ENCODE measurements around the gene RAPH1.

Gene RAPH1

GRCh38 chr2:203535078-203535783 is at the start of gene RAPH1:
Gene RAPH1 (minus strand): TSS chr2:203535301. CDS start chr2:203495353, 39,948 bp downstream.
- peak; percentile 3 to 54 for DNase-seq

DNA sequence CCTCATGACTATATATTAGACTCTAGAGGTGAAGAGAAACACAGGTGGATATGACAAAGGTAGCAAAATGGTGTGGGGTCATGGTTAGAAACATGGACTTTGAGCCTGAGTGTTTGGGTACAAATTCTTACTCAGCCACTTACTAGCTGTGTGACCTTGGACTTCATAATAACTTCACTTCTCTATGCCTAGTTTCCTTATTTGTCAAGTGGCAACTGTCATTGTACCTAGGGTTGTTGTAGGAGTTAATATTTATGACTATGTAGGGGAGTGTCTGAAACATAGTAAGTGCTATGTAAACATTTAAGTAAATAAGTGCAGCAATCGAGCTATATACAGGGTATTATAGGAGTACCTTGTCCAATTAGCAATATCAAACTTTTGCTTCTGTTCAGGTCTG is 49.7 kb upstream of the RAPH1 start:
- no peak for DNase-seq

- DNase-seq: no peak
Observed at GRCh38 chr2:203583701-203584100, 48.6 kb upstream of the RAPH1 start.

GRCh38 chr2:203583084-203583695 is 48.1 kb upstream of the RAPH1 start:
- no peak for DNase-seq

DNA sequence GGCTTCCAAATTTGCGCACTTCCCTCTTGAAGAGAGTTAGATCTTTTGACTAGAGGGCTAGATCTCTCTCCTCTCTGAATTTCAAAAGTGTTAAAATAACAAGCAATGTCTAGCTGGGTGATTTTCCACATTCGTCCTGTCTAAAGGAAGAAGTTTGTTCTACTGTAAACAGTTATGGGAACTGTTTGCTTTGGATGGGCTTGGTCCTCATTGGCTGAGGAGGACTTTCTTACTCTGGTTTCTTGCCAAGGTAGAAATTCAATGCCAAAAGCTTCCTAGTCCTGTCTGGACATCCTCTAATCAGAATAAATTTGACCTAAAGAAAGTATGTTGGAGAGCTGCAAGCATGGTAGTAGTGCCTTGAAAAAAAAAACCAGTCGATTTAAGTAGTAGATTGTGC is 47.4 kb upstream of the RAPH1 start:
- no peak for DNase-seq

GRCh38 chr2:203580844-203581243 is 45.7 kb upstream of the RAPH1 start:
- no peak for DNase-seq

GRCh38 chr2:203579730-203580129 is 44.6 kb upstream of the RAPH1 start:
- no peak for DNase-seq

GRCh38 chr2:203578759-203579643 is 43.9 kb upstream of the RAPH1 start:
- DNase-seq: no peak

GRCh38 chr2:203574824-203575223 is 39.7 kb upstream of the RAPH1 start:
- DNase-seq: no peak

- no peak for DNase-seq
Observed at GRCh38 chr2:203572316-203572715, 37.2 kb upstream of the RAPH1 start.

- DNase-seq: no peak
Observed at GRCh38 chr2:203569677-203570316, 34.7 kb upstream of the RAPH1 start.

DNA sequence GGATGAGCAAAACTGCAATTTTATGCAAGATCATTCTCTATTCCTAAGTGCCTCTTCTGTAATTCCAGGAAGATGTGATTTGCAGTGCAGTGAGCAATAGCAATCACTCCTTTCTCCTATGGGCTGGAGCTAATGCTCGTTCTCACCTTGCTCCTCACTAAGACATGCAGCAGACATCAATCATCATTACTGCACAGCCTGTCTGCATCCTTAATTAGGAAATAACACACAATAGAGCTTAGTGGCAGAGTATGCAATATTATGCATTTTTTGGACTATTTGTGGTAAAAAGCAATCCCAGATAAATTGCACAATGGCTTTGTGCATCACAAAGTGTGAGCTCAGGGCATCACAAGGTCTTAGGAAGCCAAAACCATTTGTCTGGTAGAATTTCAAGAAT is 32.6 kb upstream of the RAPH1 start:
- DNase-seq: no peak

- DNase-seq: no peak
Observed at GRCh38 chr2:203566161-203566560, 31.1 kb upstream of the RAPH1 start.

DNA sequence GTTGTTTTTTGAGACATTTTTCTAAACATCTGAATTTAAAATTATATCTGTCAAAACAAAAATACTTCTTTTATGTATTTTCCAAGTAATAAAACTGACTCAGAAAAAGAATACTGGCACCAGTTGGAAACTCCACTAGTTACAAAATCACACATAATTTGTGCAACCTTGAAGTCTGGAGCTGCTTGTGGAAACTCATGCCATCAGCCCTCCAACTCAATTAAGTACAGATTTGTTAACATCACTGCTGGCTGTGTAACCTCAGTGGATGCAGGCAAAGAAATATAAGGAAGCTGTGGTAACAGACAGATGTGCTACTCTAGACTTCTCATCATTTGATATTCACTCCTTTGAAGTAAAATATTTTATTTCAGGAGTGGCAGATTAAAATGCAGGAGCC is 30.0 kb upstream of the RAPH1 start:
- DNase-seq: no peak

- DNase-seq: no peak
Observed at GRCh38 chr2:203562268-203562667, 27.2 kb upstream of the RAPH1 start.

- DNase-seq: no peak
Observed at GRCh38 chr2:203559641-203560040, 24.5 kb upstream of the RAPH1 start.

GRCh38 chr2:203553784-203554183 is 18.7 kb upstream of the RAPH1 start:
- no peak for DNase-seq

GRCh38 chr2:203551778-203552177 is 16.7 kb upstream of the RAPH1 start:
- DNase-seq: no peak

DNA sequence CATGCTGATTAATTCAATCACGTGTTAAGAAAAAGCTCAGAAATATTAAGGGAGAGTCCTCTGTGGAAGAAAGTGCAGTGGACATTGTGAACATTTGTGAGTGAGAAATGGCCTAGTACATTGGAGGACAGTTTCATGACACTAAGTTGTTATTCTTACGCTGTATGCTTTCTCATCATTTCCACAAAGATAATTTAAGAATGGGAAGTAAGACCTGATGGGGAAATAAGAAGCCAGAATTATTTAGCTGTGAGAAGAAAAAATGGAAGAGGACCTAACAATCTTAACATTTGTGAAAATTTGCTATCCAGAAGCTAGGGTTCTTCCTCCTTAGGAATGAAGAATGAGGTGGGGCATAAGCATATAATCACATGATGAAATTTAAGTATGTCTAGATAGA is 15.2 kb upstream of the RAPH1 start:
- no peak for DNase-seq

- no peak for DNase-seq
Observed at GRCh38 chr2:203549406-203549805, 14.3 kb upstream of the RAPH1 start.

- DNase-seq: no peak
Observed at GRCh38 chr2:203548887-203549286, 13.8 kb upstream of the RAPH1 start.

DNA sequence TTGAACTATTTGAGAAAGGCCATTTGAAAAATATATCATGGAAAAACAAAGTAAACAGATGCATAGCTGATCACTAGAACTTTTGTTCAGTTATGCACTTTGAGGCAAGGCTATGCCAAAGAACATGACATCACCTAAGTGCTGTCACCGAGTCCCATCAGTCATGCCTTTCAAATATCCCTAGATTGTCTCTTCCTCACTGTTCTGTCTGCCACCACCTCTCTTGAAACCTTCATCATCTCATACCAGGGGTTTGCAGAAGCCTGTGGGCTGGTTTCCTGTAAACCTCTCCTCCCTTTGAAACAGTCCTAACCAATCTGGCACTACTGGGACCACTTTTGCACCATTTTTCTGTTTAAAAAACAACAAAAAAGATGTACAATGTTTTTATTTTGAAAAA is 12.3 kb upstream of the RAPH1 start:
- DNase-seq: no peak

- no peak for DNase-seq
Observed at GRCh38 chr2:203544402-203544801, 9.3 kb upstream of the RAPH1 start.

All from NCI-H187 (cell line).